ENCODE data around the gene JARID2. TPM values are rescaled to one million over a fixed set of nuclear protein-coding genes. Genes with fewer than 3 reads are reported as not detected.
A peak's percentile ranks its signal among the peaks of the same experiment; 100 is the strongest.

JARID2 gene
- total and polyA plus RNA-seq, 2 of the 8 experiments (the other 6 are each of a cell fraction or from before 2014, with no cell fraction given): 60.1 to 239 TPM

DNA sequence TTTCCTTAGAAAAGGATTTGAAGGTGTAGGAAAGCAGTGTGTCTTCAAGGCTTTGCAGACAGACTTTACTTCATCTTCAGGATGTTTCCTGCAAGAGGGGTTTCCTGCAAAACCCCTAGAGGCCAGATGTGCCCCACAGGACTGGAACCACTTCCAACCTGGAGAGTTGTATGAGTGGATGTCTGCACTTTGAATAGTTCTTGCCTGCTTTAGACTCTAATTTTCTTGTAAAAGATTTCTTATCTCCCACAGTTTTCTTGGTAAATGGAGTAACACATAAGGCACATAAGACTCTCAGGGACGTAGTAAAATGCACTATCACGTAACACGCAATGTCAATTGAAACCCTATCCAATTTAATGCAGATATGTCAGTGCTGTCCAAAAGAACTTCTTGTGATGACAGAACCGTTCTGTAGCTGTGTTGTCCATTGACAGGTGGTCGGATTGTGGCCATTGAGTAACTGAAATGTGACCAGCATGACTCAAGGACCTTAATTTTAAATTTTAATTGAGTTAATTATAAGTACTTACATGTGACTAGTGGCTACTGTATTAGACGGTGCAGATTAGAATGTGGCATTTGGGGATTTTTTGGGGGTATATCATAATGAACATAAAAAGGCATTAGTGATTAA, 118.7 kb downstream of the JARID2 start:
- Histone ChIP-seq H3K36me3 (ENCODE audit: control insufficient read depth in 2 of 4, insufficient read depth in 4 of 4, low read length in 3 of 4) (peaks cover 0 to 6% (median under 1%) of the 10 kb centered on the region in 4 experiments; a peak in 3 of 8 replicates), H4K8ac (ENCODE audit: extremely low read depth, insufficient read depth, low read length) (no peak overlapping the region), H3K23me2 (ENCODE audit: low read depth, low read length) (no peaks in the 10 kb centered on the region), H2AFZ (ENCODE audit: low read length) (no peak overlapping the region), H4K5ac (ENCODE audit: insufficient read length, low read depth, low read length) (no peak overlapping the region), H3K9me3 (ENCODE audit: insufficient read depth in 2 of 2, low read depth in 1 of 2, low read length in 1 of 2) (no peaks in the 10 kb centered on the region), H2BK5ac (ENCODE audit: low read depth, low read length) (no peak overlapping the region), H3K79me2 (ENCODE audit: control insufficient read depth in 1 of 2, insufficient read depth in 2 of 2, low read length in 2 of 2) (peaks cover 91 to 100% of the 10 kb centered on the region in 2 experiments), H3K4ac (replicated peaks; ENCODE audit: insufficient read length, low read depth, low read length) (no peak overlapping the region), H3K56ac (replicated peaks; ENCODE audit: insufficient read length, low read depth, low read length) (no peak overlapping the region), H3K4me3 (ENCODE audit: extremely low read depth in 1 of 4, insufficient read depth in 2 of 4, low read depth in 3 of 4, low read length in 4 of 4) (no peak overlapping the region), H3K23ac (ENCODE audit: insufficient read length) (no peak overlapping the region), H3K14ac (ENCODE audit: insufficient read length) (no peak overlapping the region), H3K4me2 (ENCODE audit: insufficient read depth in 1 of 2, low read depth in 2 of 2, low read length in 2 of 2) (peak overlapping the region in 1 of 2 experiments; percentile 2; a peak in 1 of 4 replicates), H3K27ac (ENCODE audit: low read depth, low read length) (no peak overlapping the region), H2BK120ac (replicated peaks; ENCODE audit: low read depth, low read length) (no peak overlapping the region), H2AK5ac (ENCODE audit: low read depth, low read length) (no peak overlapping the region), H3K9ac (replicated peaks in 1 of 4; ENCODE audit: extremely low read depth in 1 of 4, low read depth in 3 of 4, low read length in 3 of 4) (no peak overlapping the region), H3K79me1 (ENCODE audit: low read depth, low read length) (peaks cover 22% of the 10 kb centered on the region), H3K4me1 (replicated peaks in 1 of 4; ENCODE audit: control insufficient read depth in 3 of 4, insufficient read depth in 4 of 4, low read length in 3 of 4) (peaks cover 23 to 50% (median 39%) of the 10 kb centered on the region in 4 experiments), H2BK20ac (ENCODE audit: low read length) (no peak overlapping the region), H2BK15ac (ENCODE audit: low read length) (no peak overlapping the region), H3K18ac (ENCODE audit: extremely low read depth, low read length) (no peak overlapping the region), H3K27me3 (replicated peaks in 1 of 4; ENCODE audit: control insufficient read depth in 3 of 4, extremely low read depth in 1 of 4, insufficient read depth in 3 of 4, low read length in 3 of 4) (no peaks in the 10 kb centered on the region), H4K91ac (replicated peaks; ENCODE audit: insufficient read length, low read length) (no peak overlapping the region), H4K20me1 (replicated peaks in 1 of 2; ENCODE audit: control insufficient read depth in 1 of 2, insufficient read depth in 2 of 2, low read length in 2 of 2) (peaks cover 70 to 72% of the 10 kb centered on the region in 2 experiments), H2BK12ac (ENCODE audit: low read depth, low read length) (no peak overlapping the region)
- TF ChIP-seq SIRT6 (IDR thresholded peaks at IDR 0.05; ENCODE audit: low read length): no peak
- TF ChIP-seq POLR2A (IDR thresholded peaks at IDR 0.05; ENCODE audit: control extremely low read depth in 1 of 2, low read depth in 2 of 2, low read length in 2 of 2): peak in 1 of 2 experiments; percentile 48; a peak in 1 of 3 replicates
- WGBS, 2 experiments (ENCODE audit: extremely low coverage in 1 of 2, insufficient coverage in 1 of 2, insufficient read length in 1 of 2, insufficient replicate concordance in 2 of 2, low coverage in 1 of 2, low lambda C conversion rate in 2 of 2, missing lambda C conversion rate in 1 of 2): 81% methylated on average over 6 of the region's 6 CpGs; no CpG with 5 or more reads in 1 of the 2 experiments
- ChIA-PET POLR2A (ENCODE audit: partially characterized antibody) (no interaction called here), CTCF (ENCODE audit: partially characterized antibody) (no interaction called here)
- FAIRE-seq (peak; percentile 7), DNase-seq (ENCODE audit: low read depth in 1 of 2, low spot score in 2 of 2) (no peak)
